Posterior vena cava (tissue), 2 donors: ENCODE measurements around the gene RGL2. TPM values are rescaled to one million over a fixed set of nuclear protein-coding genes. Genes with fewer than 3 reads are reported as not detected.

Experiments
- DNase-seq: peaks from one replicate; pipeline ENCODE4 v3.0.0-alpha.2; 2020; ENCODE audit warnings: low spot score
- intact Hi-C, 2 donors: fragments of 100-400 bp; cut with DNase I; formaldehyde crosslinking; loops; one replicate each; pipeline versions ENCODE4 v1.14.1 to v1.14.2; 2022 to 2023
- microRNA-seq, 2 donors: library from miRNA; unstranded; fragments of <30 nt; microRNA quantifications; one replicate each; pipeline ENCODE4 v1.2.0, GENCODE V29; 2020 to 2021; ENCODE audit warnings: borderline microRNAs expressed in 2 of 2
- total RNA-seq, 2 donors: library from RNA; stranded (reverse); fragmentation: NEBNext Ultra II Directional; extraction: Animal tissue kit (Norgen Biotek cat#: 25700); gene quantifications; one replicate each; pipeline ENCODE4 v1.2.1, GENCODE V29; 2021
- donor health status: DM: yes; HTN: yes; CAD: no.
- donor health status: DM: yes; HTN: yes; CAD: no.

The RGL2 gene
- total RNA-seq, 2 donors from 2014 or later: 52.4 to 52.8 TPM

GRCh38 chr6:33250731-33251130 lies 48.0 kb downstream of the RGL2 start:
- DNase-seq: peak; percentile 44
- intact Hi-C loops: loop anchor here in 1 of 2 donors (10.0 kb wide), 1 partner anchor 136 kb away; no protein-coding TSS in a partner anchor

GRCh38 chr6:33249732-33250630 lies 48.8 kb downstream of the RGL2 start:
- intact Hi-C loops: loop anchor here (5.0 to 10.0 kb wide), 3 partner anchors 85 to 135 kb away; no protein-coding TSS in a partner anchor
- DNase-seq: peak; percentile 72

- peak; percentile 98 for DNase-seq
- intact Hi-C loops: loop anchor here in 1 of 2 donors (5.0 to 10.0 kb wide), 2 partner anchors 84 to 132 kb away; no protein-coding TSS in a partner anchor
These were observed 49.6 kb downstream of the RGL2 start for GRCh38 chr6:33248932-33249731.

GRCh38 chr6:33248643-33248931 lies 50.2 kb downstream of the RGL2 start:
- intact Hi-C loops: loop anchor here in 1 of 2 donors (5.0 to 10.0 kb wide), 2 partner anchors 84 to 131 kb away; no protein-coding TSS in a partner anchor

GRCh38 chr6:33247977-33248642 lies 50.6 kb downstream of the RGL2 start:
- DNase-seq: peak; percentile 95
- intact Hi-C loops: loop anchor here in 1 of 2 donors (5.0 to 10.0 kb wide), 2 partner anchors 83 to 131 kb away; no protein-coding TSS in a partner anchor

More at GRCh38 chr6:33248643-33248931, 50.2 kb downstream of the RGL2 start:
- no peak for DNase-seq

- DNase-seq: no peak
- intact Hi-C loops: loop anchor here in 1 of 2 donors (5.0 to 10.0 kb wide), 2 partner anchors 79 to 231 kb away; no protein-coding TSS in a partner anchor
These were observed 55.3 kb downstream of the RGL2 start for GRCh38 chr6:33243476-33243875.

DNA sequence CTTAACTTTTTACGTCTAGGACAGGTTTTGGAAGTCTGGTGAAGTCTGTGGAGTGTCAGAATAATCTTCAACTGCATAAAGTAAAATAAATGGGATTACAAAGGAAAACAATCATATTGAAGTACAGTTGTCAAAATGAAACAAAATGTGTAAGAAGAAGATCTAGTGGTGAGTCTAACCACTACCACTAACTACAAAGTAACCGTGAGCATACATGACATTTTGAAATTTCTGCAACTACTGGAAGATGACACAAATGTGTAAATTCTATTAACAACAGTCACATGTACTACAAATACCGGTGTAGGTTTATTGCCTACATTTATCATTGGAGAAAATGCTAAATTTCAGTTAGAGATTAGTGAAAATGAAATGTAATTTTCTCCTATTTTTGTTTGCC lies 56.8 kb downstream of the RGL2 start:
- intact Hi-C loops: loop anchor here in 1 of 2 donors (5.0 to 10.0 kb wide), 2 partner anchors 77 to 230 kb away; no protein-coding TSS in a partner anchor

More for the DNA sequence above, 56.8 kb downstream of the RGL2 start:
- DNase-seq: no peak

Small RNA genes within 50 kb of the gene (microRNA-seq; reads per million reads assigned to microRNA genes)
- 0 reads per million in 2 donors for gene MIR6834
- 0 reads per million in 2 donors for gene MIR6873

Other genes starting within 250 kb of the RGL2 start
- gene HLA-DPA1, start 225.3 kb downstream of the RGL2 start, total RNA-seq: 10 to 100 TPM; 44.4 to 84.9 TPM
- 10 to 100 TPM; 37.4 to 63.9 TPM for gene HLA-DPB1, start 223.0 kb downstream of the RGL2 start, total RNA-seq
- 1 to 10 TPM in 1 of 2 donors, under 1 TPM in 1; 0.43 to 1.0 TPM for gene COL11A2, start 106.5 kb downstream of the RGL2 start, total RNA-seq
- 10 to 100 TPM; 31.3 to 31.7 TPM for gene RXRB, start 98.3 kb downstream of the RGL2 start, total RNA-seq
- gene SLC39A7, start 98.1 kb downstream of the RGL2 start, total RNA-seq: 10 to 100 TPM; 79.4 to 86.2 TPM
- 1 to 10 TPM; 2.8 to 4.0 TPM for gene HSD17B8, start 94.3 kb downstream of the RGL2 start, total RNA-seq
- 10 to 100 TPM; 29.8 to 32.2 TPM for gene RING1, start 90.4 kb downstream of the RGL2 start, total RNA-seq
- gene VPS52, start 27.1 kb downstream of the RGL2 start, total RNA-seq: 10 to 100 TPM; 27.8 to 44.0 TPM
- 1,000 to 10,000 TPM; 1,709 to 1,844 TPM for gene RPS18, start 26.9 kb downstream of the RGL2 start, total RNA-seq
- gene B3GALT4, start 21.8 kb downstream of the RGL2 start, total RNA-seq: 10 to 100 TPM in 1 of 2 donors, 1 to 10 TPM in 1; 9.5 to 14.1 TPM
- 10 to 100 TPM; 31.7 to 40.3 TPM for gene WDR46, start 9.7 kb downstream of the RGL2 start, total RNA-seq
- 10 to 100 TPM; 29.1 to 31.0 TPM for gene PFDN6, start 9.3 kb downstream of the RGL2 start, total RNA-seq
- 10 to 100 TPM; 57.7 to 65.8 TPM for gene TAPBP, start 15.1 kb upstream of the RGL2 start, total RNA-seq
- gene ZBTB22, start 18.8 kb upstream of the RGL2 start, total RNA-seq: 10 to 100 TPM; 15.7 to 17.0 TPM
- 10 to 100 TPM; 30.3 to 42.3 TPM for gene DAXX, start 24.0 kb upstream of the RGL2 start, total RNA-seq
- gene KIFC1, start 92.9 kb upstream of the RGL2 start, total RNA-seq: 1 to 10 TPM in 1 of 2 donors, under 1 TPM in 1; 0.29 to 1.0 TPM
- gene PHF1, start 112.1 kb upstream of the RGL2 start, total RNA-seq: 10 to 100 TPM; 46.3 to 67.6 TPM
- 100 to 1,000 TPM; 107 to 110 TPM for gene CUTA, start 119.2 kb upstream of the RGL2 start, total RNA-seq
- 10 to 100 TPM; 15.4 to 19.3 TPM for gene SYNGAP1, start 121.1 kb upstream of the RGL2 start, total RNA-seq
- 1 to 10 TPM; 3.9 to 5.0 TPM for gene ZBTB9, start 155.6 kb upstream of the RGL2 start, total RNA-seq